Inferior parietal cortex (tissue), 1 donor: ENCODE results near the gene TRPV3.
"Not testable (repeated sequence)": the region's sequence is repeated elsewhere in the genome, so short reads cannot be mapped to it uniquely, and the experiment has no call there.

Experiments
- DNase-seq: peaks from one replicate; pipeline ENCODE4 v3.0.0-alpha.2; 2016; ENCODE audit errors: extremely low spot score

Gene TRPV3

DNA sequence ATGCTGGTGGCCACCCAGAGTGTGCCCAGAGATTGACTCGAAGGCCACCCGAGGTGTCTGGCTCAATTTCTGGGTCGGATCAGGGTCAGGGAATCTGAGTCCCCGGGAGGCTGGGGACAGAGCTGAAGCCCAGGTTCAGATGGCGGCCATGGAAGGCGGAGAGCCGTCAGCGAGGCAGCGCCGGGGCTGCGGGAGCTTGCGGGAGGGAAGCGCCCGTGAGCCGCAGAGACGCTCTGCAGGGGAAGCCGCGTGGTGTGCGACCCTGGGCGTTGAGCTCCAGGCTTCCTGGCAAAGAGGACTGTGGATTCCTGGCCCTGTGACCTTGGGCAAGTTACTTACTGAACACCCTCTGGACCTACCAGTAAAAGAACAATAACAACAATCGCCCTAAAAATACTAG, 85.5 kb downstream of the TRPV3 start:
- DNase-seq: no peak

DNA sequence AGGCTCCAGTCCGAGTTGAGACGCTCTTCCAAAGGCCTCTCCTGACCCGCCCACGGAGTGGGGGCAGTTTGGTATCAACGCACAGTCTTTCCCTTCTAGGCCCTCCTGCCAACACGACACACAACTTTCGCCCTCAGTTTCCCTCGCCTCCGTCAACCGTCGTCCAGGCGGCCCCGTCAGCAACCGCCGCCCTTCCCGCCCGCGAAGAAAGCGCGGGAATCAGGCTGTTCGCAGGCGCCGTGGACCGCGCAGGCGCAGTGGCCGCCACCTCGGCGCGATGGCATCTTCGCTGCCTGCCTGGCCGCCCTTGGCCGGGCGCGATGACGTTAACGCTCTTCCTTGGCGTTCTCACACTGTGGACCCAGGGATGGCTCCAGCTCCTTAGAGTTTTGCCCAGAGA, 86.0 kb downstream of the TRPV3 start, which contains the start of gene SPATA22:
Gene SPATA22 (minus strand): TSS at position 221 of the 400 bp plus-strand sequence. CDS start 2,494 bp downstream, outside the sequence.
- no peak for DNase-seq

DNA sequence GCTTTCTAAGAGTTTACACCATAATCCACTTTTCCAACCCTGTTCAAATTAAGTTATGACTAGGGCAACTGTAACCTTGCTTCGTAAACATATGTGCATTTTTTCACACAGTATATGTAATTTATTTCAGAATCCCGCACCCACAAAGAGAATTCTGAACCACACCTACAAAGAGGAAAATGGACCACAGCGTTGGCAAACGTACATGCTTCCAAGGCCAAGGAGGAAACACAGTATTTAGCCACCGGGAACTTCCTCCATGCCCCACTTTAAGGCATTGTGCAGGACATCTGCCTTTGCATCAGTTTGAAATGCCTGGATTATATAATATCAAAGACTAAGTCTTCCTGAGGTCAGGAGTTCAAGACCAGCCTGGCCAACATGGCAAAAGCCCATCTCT, 88.1 kb downstream of the TRPV3 start:
- no peak for DNase-seq

DNA sequence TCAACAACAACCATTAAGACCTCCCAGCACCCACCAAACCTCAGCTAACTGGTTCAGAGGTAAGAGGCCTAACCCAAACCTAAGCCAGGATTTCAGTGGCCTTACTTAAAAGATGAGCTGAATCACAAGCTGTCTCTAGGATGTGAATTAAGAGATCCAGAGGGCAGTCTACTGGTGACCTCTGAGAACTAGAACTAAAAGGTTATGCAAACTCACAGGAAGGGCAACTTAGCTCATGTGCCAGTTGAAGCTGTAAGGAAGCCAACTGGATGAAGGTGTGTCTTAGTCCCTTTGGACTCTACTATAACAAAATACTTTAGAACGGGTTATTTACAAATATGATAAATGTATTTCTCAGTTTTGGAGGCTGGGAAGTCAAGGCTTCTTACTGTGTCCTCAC, 91.3 kb downstream of the TRPV3 start:
- not testable (repeated sequence) for DNase-seq
